GM23338 (cell line): ENCODE results near the gene ZNF518A. TPM values are rescaled to one million over a fixed set of nuclear protein-coding genes. Genes with fewer than 3 reads are reported as not detected.
A peak's percentile ranks its signal among the peaks of the same experiment; 100 is the strongest.

Source experiments
- ATAC-seq: fragments of 200-7000 bp; cut with Tn5 transposase; 3 replicates; pipeline ENCODE4 v1.9.1; 2020
- DNase-seq: peaks from one replicate; pipeline ENCODE4 v3.0.0-alpha.2; 2015; ENCODE audit warnings: low spot score
- H2AFZ ChIP-seq: fragments of 200-600 bp; sonication (generic); 2 replicates; pipeline ENCODE4 v1.8.0; 2016; ENCODE audit warnings: antibody characterized with exemption, mild to moderate bottlenecking, moderate library complexity
- H3F3A ChIP-seq: fragments of 200-600 bp; sonication (generic); replicated peaks from 2 replicates; pipeline ENCODE4 v1.8.0; 2017; ENCODE audit warnings: antibody characterized with exemption, mixed run types, low read depth
- H3K27ac ChIP-seq: fragments of 200-600 bp; sonication (generic); 2 replicates; pipeline ENCODE4 v1.6.1; 2016; ENCODE audit warnings: low read depth
- H3K27me3 ChIP-seq: fragments of 200-600 bp; sonication (generic); 2 replicates; pipeline ENCODE4 v1.8.0; 2016; ENCODE audit warnings: mild to moderate bottlenecking, mixed run types, moderate library complexity; ENCODE audit not compliant: insufficient read depth
- H3K36me3 ChIP-seq: fragments of 200-600 bp; sonication (generic); 2 replicates; pipeline ENCODE4 v1.8.0; 2016; ENCODE audit warnings: mild to moderate bottlenecking; ENCODE audit not compliant: insufficient read depth
- H3K4me1 ChIP-seq: fragments of 200-600 bp; sonication (generic); 2 replicates; pipeline ENCODE4 v1.8.0; 2016; ENCODE audit warnings: mild to moderate bottlenecking, moderate library complexity; ENCODE audit not compliant: insufficient read depth
- H3K4me2 ChIP-seq: fragments of 200-600 bp; sonication (generic); 2 replicates; pipeline ENCODE4 v1.7.1; 2017; ENCODE audit warnings: mixed run types
- H3K4me3 ChIP-seq: fragments of 200-600 bp; sonication (generic); 2 replicates; pipeline ENCODE4 v1.6.1; 2016; ENCODE audit warnings: mixed run types
- H3K79me2 ChIP-seq: fragments of 200-600 bp; sonication (generic); replicated peaks from 2 replicates; pipeline ENCODE4 v1.8.0; 2017; ENCODE audit warnings: mild to moderate bottlenecking; ENCODE audit not compliant: insufficient read depth
- H3K9me2 ChIP-seq: fragments of 200-600 bp; sonication (generic); 2 replicates; pipeline ENCODE4 v1.8.0; 2017; ENCODE audit not compliant: insufficient read depth
- H4K20me1 ChIP-seq: fragments of 200-600 bp; sonication (generic); replicated peaks from 2 replicates; pipeline ENCODE4 v1.8.0; 2017; ENCODE audit warnings: mild to moderate bottlenecking; ENCODE audit not compliant: insufficient read depth
- H3K27ac Mint-ChIP-seq: 2 replicates; pipeline ENCODE4 v1.8.0; 2020; ENCODE audit warnings: inconsistent platforms, mild to moderate bottlenecking, moderate library complexity, mixed read lengths
- H3K27me3 Mint-ChIP-seq: 3 replicates; pipeline ENCODE4 v1.8.0; 2022; ENCODE audit warnings: low read depth, mild to moderate bottlenecking, moderate library complexity, mixed read lengths, inconsistent platforms; ENCODE audit not compliant: insufficient read depth, poor library complexity
- H3K36me3 Mint-ChIP-seq: 3 replicates; pipeline ENCODE4 v1.8.0; 2021; ENCODE audit warnings: low read depth, mild to moderate bottlenecking, inconsistent platforms, moderate library complexity, mixed read lengths
- H3K4me1 Mint-ChIP-seq: 3 replicates; pipeline ENCODE4 v1.8.0; 2020; ENCODE audit warnings: mild to moderate bottlenecking, inconsistent platforms, mixed read lengths
- H3K4me3 Mint-ChIP-seq: 3 replicates; pipeline ENCODE4 v1.8.0; 2021; ENCODE audit warnings: moderate library complexity, mild to moderate bottlenecking, inconsistent platforms, mixed read lengths
- H3K9me3 Mint-ChIP-seq: 3 replicates; pipeline ENCODE4 v1.8.0; 2020; ENCODE audit warnings: moderate library complexity, mild to moderate bottlenecking, inconsistent platforms, mixed read lengths
- EZH2 ChIP-seq: fragments of 200-600 bp; sonication (generic); IDR thresholded peaks from one replicate; pipeline ENCODE4 v1.8.0; 2017; ENCODE audit warnings: antibody characterized with exemption, mild to moderate bottlenecking, low read depth; ENCODE audit not compliant: unreplicated experiment
- EZH2phosphoT487 ChIP-seq: fragments of 200-600 bp; sonication (generic); IDR thresholded peaks from one replicate; pipeline ENCODE4 v1.8.1; 2018; ENCODE audit warnings: antibody characterized with exemption; ENCODE audit not compliant: unreplicated experiment
- JUNB ChIP-seq: IDR thresholded peaks from one replicate; pipeline ENCODE4 v1.6.1; 2016; ENCODE audit warnings: antibody characterized with exemption; ENCODE audit not compliant: unreplicated experiment
- NANOG ChIP-seq: IDR thresholded peaks from 2 replicates; pipeline ENCODE4 v1.6.1; 2016; ENCODE audit warnings: antibody characterized with exemption, borderline replicate concordance
- POLR2AphosphoS5 ChIP-seq: IDR thresholded peaks from 2 replicates; pipeline ENCODE4 v1.6.1; 2016; ENCODE audit warnings: antibody characterized with exemption, low read depth
- STAT1 ChIP-seq: IDR thresholded peaks from one replicate; pipeline ENCODE4 v1.6.1; 2016; ENCODE audit warnings: antibody characterized with exemption; ENCODE audit not compliant: unreplicated experiment
- ZNF114 ChIP-seq: fragments of 250-450 bp; sonication (Bioruptor Pico); IDR thresholded peaks from 2 replicates; pipeline ENCODE4 v1.5.0; 2020; ENCODE audit warnings: mild to moderate bottlenecking, moderate library complexity
- ZNF331 ChIP-seq: fragments of 250-450 bp; sonication (Bioruptor Pico); IDR thresholded peaks from 2 replicates; pipeline ENCODE4 v1.5.0; 2020; ENCODE audit warnings: low read depth, mild to moderate bottlenecking, moderate library complexity
- ZNF462 ChIP-seq: fragments of 250-450 bp; sonication (Bioruptor Pico); IDR thresholded peaks from 2 replicates; pipeline ENCODE4 v1.5.0; 2020; ENCODE audit warnings: mild to moderate bottlenecking, moderate library complexity
- polyA plus RNA-seq: library from polyadenylated mRNA; unstranded; fragments of >200 nt; fragmentation: Nextera tagmentation; extraction: Ambion mirVana; gene quantifications from 2 replicates; pipeline ENCODE4 v1.2.1, GENCODE V29; 2016
- small RNA-seq: library from RNA; depleted of rRNA; stranded (forward); fragments of <200 nt; gene quantifications from one replicate; pipeline ENCODE3, GENCODE V24; 2014; ENCODE audit warnings: low replicate concordance
- total RNA-seq: library from RNA; depleted of rRNA; stranded (reverse); fragments of >200 nt; shearing (Covaris generic); gene quantifications from 2 replicates; pipeline ENCODE4 v1.2.3, GENCODE V29; 2014; rRNA removed
- TF ChIP-seq, protein P1 (sequence below), 2 experiments: fragments of 200-600 bp in 1 of 2; sonication (generic) in 1 of 2; conservative IDR thresholded peaks; 2 replicates each; pipeline versions ENCODE4 v1.5.1 to v1.6.1; 2016 to 2017; ENCODE audit warnings: antibody characterized with exemption in 2 of 2, low read depth in 2 of 2, mild to moderate bottlenecking in 2 of 2, moderate library complexity in 1 of 2

Gene ZNF518A
- total and polyA plus RNA-seq, 2 experiments from 2014 or later, result 44.6 to 52.1 TPM

DNA sequence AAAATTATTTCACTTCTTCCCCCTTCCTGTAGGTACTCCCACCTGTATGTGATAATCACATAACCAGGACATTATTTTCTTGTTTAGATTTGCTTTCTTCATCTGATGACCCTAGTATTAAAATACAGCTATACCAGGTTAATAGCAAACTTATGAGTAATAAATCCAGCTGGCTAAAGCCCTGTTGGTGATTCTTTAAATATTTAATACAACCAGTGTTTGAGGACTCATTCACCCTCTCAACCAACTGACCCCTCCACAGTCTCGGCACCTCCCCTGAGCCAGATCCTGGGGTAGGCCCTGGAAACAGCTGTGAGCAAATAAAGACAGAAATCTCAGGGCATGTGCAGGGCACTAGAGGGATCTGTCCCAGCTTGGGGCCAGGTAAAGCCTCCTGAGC, 82.8 kb downstream of the ZNF518A start:
- peaks cover 4% of the 10 kb centered on the region for H3K27me3 Mint-ChIP-seq
- no peak overlapping the region for H3K4me3 ChIP-seq
- no peak overlapping the region for H3K4me3 Mint-ChIP-seq
- H2AFZ ChIP-seq, result 0 out of 2 replicates have a peak overlapping the region, but pooled peaks have one; percentile 81
- no peak overlapping the region for H3K27ac Mint-ChIP-seq
- no peaks in the 10 kb centered on the region for H3K27me3 ChIP-seq
- ATAC-seq (no peak), DNase-seq (no peak)
- no peaks in the 10 kb centered on the region for H4K20me1 ChIP-seq
- H3K4me1 Mint-ChIP-seq, result no peaks in the 10 kb centered on the region; the same call in 2 of the 3 replicates
- H3K36me3 Mint-ChIP-seq, result no peaks in the 10 kb centered on the region
- no peaks in the 10 kb centered on the region for H3K4me1 ChIP-seq
- H3F3A ChIP-seq, result no peaks in the 10 kb centered on the region
- H3K4me2 ChIP-seq, result no peak overlapping the region
- no peaks in the 10 kb centered on the region for H3K79me2 ChIP-seq
- no peaks in the 10 kb centered on the region for H3K36me3 ChIP-seq
- no peak overlapping the region for H3K27ac ChIP-seq
- no peak for TF ChIP-seq POLR2AphosphoS5
- no peak for TF ChIP-seq ZNF462
- no peak for TF ChIP-seq STAT1
- no peak for TF ChIP-seq EZH2
- TF ChIP-seq, protein P1, sequence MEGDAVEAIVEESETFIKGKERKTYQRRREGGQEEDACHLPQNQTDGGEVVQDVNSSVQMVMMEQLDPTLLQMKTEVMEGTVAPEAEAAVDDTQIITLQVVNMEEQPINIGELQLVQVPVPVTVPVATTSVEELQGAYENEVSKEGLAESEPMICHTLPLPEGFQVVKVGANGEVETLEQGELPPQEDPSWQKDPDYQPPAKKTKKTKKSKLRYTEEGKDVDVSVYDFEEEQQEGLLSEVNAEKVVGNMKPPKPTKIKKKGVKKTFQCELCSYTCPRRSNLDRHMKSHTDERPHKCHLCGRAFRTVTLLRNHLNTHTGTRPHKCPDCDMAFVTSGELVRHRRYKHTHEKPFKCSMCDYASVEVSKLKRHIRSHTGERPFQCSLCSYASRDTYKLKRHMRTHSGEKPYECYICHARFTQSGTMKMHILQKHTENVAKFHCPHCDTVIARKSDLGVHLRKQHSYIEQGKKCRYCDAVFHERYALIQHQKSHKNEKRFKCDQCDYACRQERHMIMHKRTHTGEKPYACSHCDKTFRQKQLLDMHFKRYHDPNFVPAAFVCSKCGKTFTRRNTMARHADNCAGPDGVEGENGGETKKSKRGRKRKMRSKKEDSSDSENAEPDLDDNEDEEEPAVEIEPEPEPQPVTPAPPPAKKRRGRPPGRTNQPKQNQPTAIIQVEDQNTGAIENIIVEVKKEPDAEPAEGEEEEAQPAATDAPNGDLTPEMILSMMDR (conservative IDR thresholded peaks at IDR 0.05; ENCODE audit: low read depth in 2 of 2), result no peak
- no peak for TF ChIP-seq ZNF331 (CRISPR knock-in tag)
- no peak for TF ChIP-seq JUNB
- no peak for TF ChIP-seq EZH2phosphoT487
- TF ChIP-seq ZNF114 (CRISPR knock-in tag), result no peak
- TF ChIP-seq NANOG, result no peak
- no peaks in the 10 kb centered on the region for H3K9me3 Mint-ChIP-seq
- peaks cover 5% of the 10 kb centered on the region; the same call in 1 of the 2 replicates for H3K9me2 ChIP-seq

Small RNA genes within 50 kb of the gene (small RNA-seq; reads per million reads assigned to genes)
- 0.07 reads per million for gene RNU6-271P

Other genes starting within 250 kb of the ZNF518A start
- gene CC2D2B, start 222.3 kb upstream of the ZNF518A start, total RNA-seq, result 0.24 TPM in 1 of 2 replicates, not detected in the other
- gene CC2D2B, start 222.3 kb upstream of the ZNF518A start, polyA plus RNA-seq, result 0.80 and 0.92 TPM in 2 replicates
- 29.6 and 31.6 TPM in 2 replicates for gene CCNJ, start 86.7 kb upstream of the ZNF518A start, total RNA-seq
- gene CCNJ, start 86.7 kb upstream of the ZNF518A start, polyA plus RNA-seq, result 11.6 and 14.1 TPM in 2 replicates
- not detected in 2 replicates for gene BLNK, start 141.3 kb downstream of the ZNF518A start, total RNA-seq
- gene BLNK, start 141.3 kb downstream of the ZNF518A start, polyA plus RNA-seq, result 0.11 and 0.40 TPM in 2 replicates
- not detected in 2 replicates for gene DNTT, start 174.1 kb downstream of the ZNF518A start, total RNA-seq
- gene DNTT, start 174.1 kb downstream of the ZNF518A start, polyA plus RNA-seq, result not detected in 2 replicates
- gene OPALIN, start 228.7 kb downstream of the ZNF518A start, total RNA-seq, result not detected in 2 replicates
- gene OPALIN, start 228.7 kb downstream of the ZNF518A start, polyA plus RNA-seq, result not detected in 2 replicates